GM12878 (cell line): ENCODE results near the gene NPC1. TPM values are rescaled to one million over a fixed set of nuclear protein-coding genes. Genes with fewer than 3 reads are reported as not detected.

Experiments used
- ATAC-seq: fragments of 200-7000 bp; cut with Tn5 transposase; 3 replicates; pipeline ENCODE4 v1.9.1; 2020; ENCODE audit warnings: mild to moderate bottlenecking, moderate library complexity
- BruUV-seq: library from RNA; stranded (reverse); fragments of 400-500 nt; replicated peaks from 2 replicates; lab custom pipeline; 2021; lab: Mats Ljungman, UMichigan
- CTCF ChIA-PET: fragments of 300-600 bp; sonication (Branson Sonifier 250); formaldehyde crosslinking; extraction: SDS; loops from one replicate; lab custom pipeline; 2021; ENCODE audit warnings: inconsistent platforms; lab: Yijun Ruan, JAX
- POLR2A ChIA-PET: fragments of 350-600 bp; formaldehyde crosslinking; extraction: SDS; loops from one replicate; lab custom pipeline; 2021; ENCODE audit warnings: inconsistent platforms; lab: Charles Lee
- RAD21 ChIA-PET: fragments of 300-600 bp; sonication (Branson Sonifier 250); formaldehyde crosslinking; loops from one replicate; lab custom pipeline; 2023; ENCODE audit warnings: antibody characterized with exemption; ENCODE audit not compliant: unreplicated experiment; lab: Charles Lee
- SMC1A ChIA-PET: fragments of 300-600 bp; sonication (Branson Sonifier 250); formaldehyde crosslinking; loops from one replicate; lab custom pipeline; 2023; ENCODE audit not compliant: unreplicated experiment, uncharacterized antibody; lab: Charles Lee
- DNase-seq: peaks from one replicate; pipeline ENCODE4 v3.0.0-alpha.2; 2011; ENCODE audit warnings: low read depth, low spot score
- FAIRE-seq: peaks from 3 replicates; lab custom pipeline; 2011; peaks lifted over from hg19 to GRCh38; lab: Jason Lieb, UNC
- H2AFZ ChIP-seq: 2 replicates; pipeline ENCODE4 v1.6.0; 2011; ENCODE audit warnings: low read depth, low read length, control low read depth; ENCODE audit not compliant: control insufficient read depth
- H3K27ac ChIP-seq: 2 replicates; pipeline ENCODE4 v1.5.1; 2011; ENCODE audit warnings: control low read depth; ENCODE audit not compliant: control insufficient read depth, insufficient read depth
- H3K27me3 ChIP-seq, 2 experiments: replicated peaks in 1 of 2; 2 replicates each; pipeline versions ENCODE4 v1.6.0 to v1.6.1; 2011; ENCODE audit warnings: low read length in 1 of 2; ENCODE audit not compliant: control insufficient read depth in 2 of 2, insufficient read depth in 2 of 2
- H3K36me3 ChIP-seq, 2 experiments: 2 replicates each; pipeline ENCODE4 v1.5.1; 2011; ENCODE audit warnings: low read length in 1 of 2; ENCODE audit not compliant: control insufficient read depth in 2 of 2, insufficient read depth in 2 of 2
- H3K4me1 ChIP-seq: 2 replicates; pipeline ENCODE4 v1.6.1; 2011; ENCODE audit warnings: mild to moderate bottlenecking, low read length, moderate library complexity, mixed read lengths; ENCODE audit not compliant: control insufficient read depth, insufficient read depth
- H3K4me2 ChIP-seq: 2 replicates; pipeline ENCODE4 v1.6.0; 2011; ENCODE audit warnings: control low read depth; ENCODE audit not compliant: control insufficient read depth, insufficient read depth
- H3K4me3 ChIP-seq: fragments of 200-600 bp; sonication (generic); 2 replicates; pipeline ENCODE4 v1.5.1; 2016
- H3K79me2 ChIP-seq: 2 replicates; pipeline ENCODE4 v1.6.0; 2011; ENCODE audit warnings: low read length; ENCODE audit not compliant: control insufficient read depth, insufficient read depth
- H3K9ac ChIP-seq: 2 replicates; pipeline ENCODE4 v1.8.0; 2011; ENCODE audit warnings: low read length, control low read depth, mixed read lengths; ENCODE audit not compliant: control insufficient read depth, insufficient read depth
- H3K9me3 ChIP-seq: replicated peaks from 3 replicates; pipeline ENCODE4 v1.5.1; 2011; ENCODE audit warnings: mild to moderate bottlenecking, low read length; ENCODE audit not compliant: control insufficient read depth, insufficient read depth
- H4K20me1 ChIP-seq: 2 replicates; pipeline ENCODE4 v1.6.0; 2011; ENCODE audit not compliant: control insufficient read depth, insufficient read depth
- IKZF1 ChIP-seq: fragments of 450-650 bp; conservative IDR thresholded peaks from 2 replicates; pipeline ENCODE4 v1.6.1; 2017; ENCODE audit warnings: antibody characterized with exemption, mild to moderate bottlenecking
- PAX5 ChIP-seq: IDR thresholded peaks from 2 replicates; pipeline ENCODE4 v1.6.1; 2011; ENCODE audit warnings: low read depth, low read length, borderline replicate concordance
- SMARCA5 ChIP-seq: fragments of 450-650 bp; IDR thresholded peaks from 2 replicates; pipeline ENCODE4 v1.6.1; 2017; ENCODE audit warnings: mild to moderate bottlenecking
- ZNF217 ChIP-seq: fragments of 450-650 bp; IDR thresholded peaks from 2 replicates; pipeline ENCODE4 v1.6.1; 2017; ENCODE audit warnings: antibody characterized with exemption, mild to moderate bottlenecking
- in situ Hi-C: fragments of 300-500 bp; cut with MboI; formaldehyde crosslinking; loops from 9 replicates; pipeline ENCODE4 v1.14.3; 2018; ENCODE audit warnings: mixed read lengths
- intact Hi-C: fragments of 100-400 bp; cut with micrococcal nuclease; formaldehyde crosslinking; loops from one replicate; pipeline ENCODE4 v1.14.2; 2022; ENCODE audit not compliant: unreplicated experiment
- polyA plus RNA-seq, 11 experiments: library from polyadenylated mRNA; depleted of rRNA in 4 of 11; unstranded in 6 of 11; stranded (reverse) in 5 of 11; fragments of >200 nt; fragmentation: Nextera tagmentation in 4 of 11; fragmentation: Illumina TruSeq in 1 of 11; extraction: Ambion mirVana in 4 of 11; extraction: Trizol in 1 of 11; gene quantifications; 1 replicate in 1 of 11; 2 replicates in 10 of 11; pipeline versions ENCODE4 v1.2.1 to v1.2.3, GENCODE V29; 2011 to 2016; ENCODE audit warnings: inconsistent platforms in 2 of 11, missing spikeins in 2 of 11, low read depth in 1 of 11
- total RNA-seq, 4 experiments: library from RNA; depleted of rRNA in 3 of 4; stranded (reverse); fragments of >200 nt in 3 of 4; fragmentation: Illumina TruSeq in 1 of 4; extraction: Trizol in 1 of 4; gene quantifications; 2 replicates each; pipeline versions ENCODE4 v1.2.1 to v1.2.3, GENCODE V29; 2013 to 2021
- TF ChIP-seq, protein P1 (sequence below): IDR thresholded peaks from 2 replicates; pipeline ENCODE4 v1.6.1; 2011; ENCODE audit warnings: borderline replicate concordance, low read depth, mild to moderate bottlenecking, moderate library complexity, low read length; ENCODE audit not compliant: insufficient read depth, poor library complexity, severe bottlenecking

NPC1 gene
- total and polyA plus RNA-seq, 10 of the 15 experiments (the other 5 are each of a cell fraction or from before 2014, with no cell fraction given) = 10.1 to 45.2 (median 19.4) TPM

DNA sequence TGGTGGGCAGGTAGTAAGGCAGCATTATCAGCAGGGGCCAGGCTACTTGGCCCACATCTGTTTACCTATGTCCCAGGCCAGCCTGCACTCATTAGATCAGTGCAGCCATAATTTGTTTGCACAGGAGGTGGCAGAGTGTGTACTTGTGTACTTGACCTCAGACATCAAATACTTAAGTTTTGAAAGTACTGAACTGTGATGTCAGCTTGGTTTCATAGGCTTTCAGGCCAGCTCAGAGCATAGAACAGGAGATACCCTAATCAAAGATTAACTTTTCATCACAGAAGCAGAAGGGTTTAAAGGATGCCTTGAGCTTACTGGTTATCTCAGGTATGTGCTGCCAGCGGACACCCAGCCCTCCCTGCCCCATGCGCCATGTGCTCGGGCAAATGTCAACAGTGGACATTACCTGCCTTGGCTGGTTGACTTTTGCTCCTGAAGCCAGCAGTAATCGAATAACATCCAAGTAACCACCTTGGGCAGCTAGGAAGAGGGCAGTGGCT is 43.2 kb upstream of the NPC1 start (continued):
- TF ChIP-seq, protein P1, sequence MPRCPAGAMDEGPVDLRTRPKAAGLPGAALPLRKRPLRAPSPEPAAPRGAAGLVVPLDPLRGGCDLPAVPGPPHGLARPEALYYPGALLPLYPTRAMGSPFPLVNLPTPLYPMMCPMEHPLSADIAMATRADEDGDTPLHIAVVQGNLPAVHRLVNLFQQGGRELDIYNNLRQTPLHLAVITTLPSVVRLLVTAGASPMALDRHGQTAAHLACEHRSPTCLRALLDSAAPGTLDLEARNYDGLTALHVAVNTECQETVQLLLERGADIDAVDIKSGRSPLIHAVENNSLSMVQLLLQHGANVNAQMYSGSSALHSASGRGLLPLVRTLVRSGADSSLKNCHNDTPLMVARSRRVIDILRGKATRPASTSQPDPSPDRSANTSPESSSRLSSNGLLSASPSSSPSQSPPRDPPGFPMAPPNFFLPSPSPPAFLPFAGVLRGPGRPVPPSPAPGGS = no peak
- TF ChIP-seq, all 136 proteins: peak for 7

DNA sequence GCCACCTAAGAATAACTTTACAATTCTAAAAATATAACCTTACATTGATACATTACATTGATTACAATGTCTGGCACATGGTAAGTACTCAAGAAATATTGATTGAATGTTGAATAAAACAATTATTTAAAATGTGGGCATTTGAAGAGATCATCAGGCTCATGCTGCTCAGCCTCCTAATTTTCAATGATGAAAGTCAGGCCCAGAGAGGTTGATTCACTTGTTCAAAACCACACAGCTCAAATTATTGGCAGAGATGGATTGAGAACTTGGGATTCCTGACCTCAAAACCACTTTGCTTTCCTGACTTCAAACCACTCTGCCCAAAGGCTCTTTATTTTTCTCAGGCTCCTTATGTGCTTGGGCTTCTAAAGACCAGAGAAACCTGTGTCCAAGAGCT is 41.7 kb upstream of the NPC1 start:
- in situ Hi-C loops (loop anchor here (5.0 to 10.0 kb wide), 2 partner anchors 74 to 497 kb away; no protein-coding TSS in a partner anchor), intact Hi-C loops (loop anchor here (2.0 to 10.0 kb wide), 2 partner anchors 55 to 387 kb away; partner anchors contain the start of gene TTC39C)
- no peaks in the 10 kb centered on the region for H3K79me2 ChIP-seq
- ChIA-PET RAD21 (interaction anchor here (1.5 to 9.7 kb wide), 5 partner anchors 10 to 81 kb away, joined by 3 to 148 read pairs (median 4); no protein-coding TSS in a partner anchor), CTCF (interaction anchor here (0.7 to 13.7 kb wide), 14 partner anchors 10 to 338 kb away, joined by 3 to 233 read pairs (median 4); no protein-coding TSS in a partner anchor), POLR2A (interaction anchor here (1.4 to 3.6 kb wide), 2 partner anchors 10 kb away, joined by 6 to 24 read pairs; no protein-coding TSS in a partner anchor), SMC1A (interaction anchor here (0.9 to 12.4 kb wide), 14 partner anchors 10 to 488 kb away, joined by 3 to 167 read pairs (median 4); no protein-coding TSS in a partner anchor)
- H3K9ac ChIP-seq = no peak overlapping the region
- BruUV-seq = no TSS peak
- H3K27me3 ChIP-seq = no peaks in the 10 kb centered on the region
- no peaks in the 10 kb centered on the region for H3K36me3 ChIP-seq
- FAIRE-seq (no peak), ATAC-seq (no peak), DNase-seq (no peak)
- TF ChIP-seq ZNF217 (peak; percentile 60), SMARCA5 (peak; percentile 77), PAX5 (no peak), IKZF1 (no peak)
- H3K4me1 ChIP-seq = no peaks in the 10 kb centered on the region
- no peak overlapping the region for H3K4me3 ChIP-seq
- no peak overlapping the region for H2AFZ ChIP-seq
- no peaks in the 10 kb centered on the region for H4K20me1 ChIP-seq
- H3K4me2 ChIP-seq = no peak overlapping the region
- H3K27ac ChIP-seq = no peak overlapping the region
- no peaks in the 10 kb centered on the region for H3K9me3 ChIP-seq
